GM06990 (cell line): Measurements from ENCODE around the gene KLK2.

Experiments
- DNase-seq: peaks from one replicate; pipeline ENCODE4 v3.0.0-alpha.2; 2011; ENCODE audit not compliant: insufficient read length; ENCODE audit errors: extremely low read depth
- H3K27me3 ChIP-seq: replicated peaks from 2 replicates; pipeline ENCODE4 v1.6.0; 2011; ENCODE audit warnings: low read length; ENCODE audit not compliant: control insufficient read depth, insufficient read depth
- H3K36me3 ChIP-seq: 2 replicates; pipeline ENCODE4 v1.5.1; 2011; ENCODE audit warnings: low read length; ENCODE audit not compliant: control insufficient read depth, insufficient read depth
- H3K4me3 ChIP-seq: replicated peaks from 2 replicates; pipeline ENCODE4 v1.5.1; 2011; ENCODE audit warnings: low read depth, mild to moderate bottlenecking, control low read depth, low read length
- TF ChIP-seq, protein P1 (sequence below): IDR thresholded peaks from 2 replicates; pipeline ENCODE4 v1.5.1; 2011; ENCODE audit warnings: low read length, control low read depth, mild to moderate bottlenecking, inconsistent platforms; ENCODE audit not compliant: insufficient read depth, poor library complexity, severe bottlenecking

The KLK2 gene

GRCh38 chr19:50861496-50862286 is 11.5 kb upstream of the KLK2 start:
- H3K27me3 ChIP-seq = no peaks in the 10 kb centered on the region

GRCh38 chr19:50869479-50869878 is 3.8 kb upstream of the KLK2 start:
- no peak for DNase-seq
- Histone ChIP-seq H3K27me3 (no peaks in the 10 kb centered on the region), H3K36me3 (no peaks in the 10 kb centered on the region), H3K4me3 (no peak overlapping the region)
- TF ChIP-seq, protein P1, sequence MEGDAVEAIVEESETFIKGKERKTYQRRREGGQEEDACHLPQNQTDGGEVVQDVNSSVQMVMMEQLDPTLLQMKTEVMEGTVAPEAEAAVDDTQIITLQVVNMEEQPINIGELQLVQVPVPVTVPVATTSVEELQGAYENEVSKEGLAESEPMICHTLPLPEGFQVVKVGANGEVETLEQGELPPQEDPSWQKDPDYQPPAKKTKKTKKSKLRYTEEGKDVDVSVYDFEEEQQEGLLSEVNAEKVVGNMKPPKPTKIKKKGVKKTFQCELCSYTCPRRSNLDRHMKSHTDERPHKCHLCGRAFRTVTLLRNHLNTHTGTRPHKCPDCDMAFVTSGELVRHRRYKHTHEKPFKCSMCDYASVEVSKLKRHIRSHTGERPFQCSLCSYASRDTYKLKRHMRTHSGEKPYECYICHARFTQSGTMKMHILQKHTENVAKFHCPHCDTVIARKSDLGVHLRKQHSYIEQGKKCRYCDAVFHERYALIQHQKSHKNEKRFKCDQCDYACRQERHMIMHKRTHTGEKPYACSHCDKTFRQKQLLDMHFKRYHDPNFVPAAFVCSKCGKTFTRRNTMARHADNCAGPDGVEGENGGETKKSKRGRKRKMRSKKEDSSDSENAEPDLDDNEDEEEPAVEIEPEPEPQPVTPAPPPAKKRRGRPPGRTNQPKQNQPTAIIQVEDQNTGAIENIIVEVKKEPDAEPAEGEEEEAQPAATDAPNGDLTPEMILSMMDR = no peak

More at GRCh38 chr19:50861496-50862286, 11.5 kb upstream of the KLK2 start:
- TF ChIP-seq, protein P1 = no peak
- H3K4me3 ChIP-seq = no peak overlapping the region
- no peak for DNase-seq
- no peaks in the 10 kb centered on the region for H3K36me3 ChIP-seq

DNA sequence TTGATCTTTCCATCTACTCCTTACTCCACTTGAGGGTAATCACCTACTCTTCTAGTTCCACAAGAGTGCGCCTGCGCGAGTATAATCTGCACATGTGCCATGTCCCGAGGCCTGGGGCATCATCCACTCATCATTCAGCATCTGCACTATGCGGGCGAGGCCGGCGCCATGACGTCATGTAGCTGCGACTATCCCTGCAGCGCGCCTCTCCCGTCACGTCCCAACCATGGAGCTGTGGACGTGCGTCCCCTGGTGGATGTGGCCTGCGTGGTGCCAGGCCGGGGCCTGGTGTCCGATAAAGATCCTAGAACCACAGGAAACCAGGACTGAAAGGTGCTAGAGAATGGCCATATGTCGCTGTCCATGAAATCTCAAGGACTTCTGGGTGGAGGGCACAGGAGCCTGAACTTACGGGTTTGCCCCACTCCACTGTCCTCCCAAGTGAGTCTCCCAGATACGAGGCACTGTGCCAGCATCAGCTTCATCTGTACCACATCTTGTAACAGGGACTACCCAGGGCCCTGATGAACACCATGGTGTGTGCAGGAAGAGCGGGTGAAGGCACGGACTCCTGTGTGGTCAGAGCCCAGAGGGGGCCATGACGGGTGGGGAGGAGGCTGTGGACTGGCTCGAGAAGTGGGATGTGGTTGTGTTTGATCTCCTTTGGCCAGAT is 2.7 kb upstream of the KLK2 start:
- no peaks in the 10 kb centered on the region for H3K36me3 ChIP-seq
- peak; percentile 64 for DNase-seq
- TF ChIP-seq, protein P1 = peak; percentile 79
- H3K4me3 ChIP-seq = peak overlapping the region; percentile 49
- H3K27me3 ChIP-seq = no peaks in the 10 kb centered on the region

DNA sequence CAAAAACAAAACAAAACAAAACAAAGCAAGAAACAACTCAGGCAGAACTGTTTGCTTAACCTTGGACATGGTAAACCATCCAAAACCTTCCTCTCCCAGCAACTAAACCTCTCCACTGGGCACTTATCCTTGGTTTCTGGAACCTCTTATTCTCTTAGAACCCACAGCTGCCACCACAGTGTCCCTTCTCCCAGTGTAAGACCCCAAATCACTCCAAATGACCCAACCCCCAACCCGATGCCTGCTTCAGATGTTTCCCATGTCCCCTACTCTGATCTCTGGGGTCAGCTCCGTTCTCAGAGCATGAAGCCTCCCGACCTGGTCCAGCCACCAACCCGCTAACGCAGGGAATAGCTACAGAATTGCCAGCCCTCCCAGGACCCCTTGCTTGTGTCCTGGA is 972 bp downstream of the KLK2 start:
- H3K27me3 ChIP-seq = no peaks in the 10 kb centered on the region
- TF ChIP-seq, protein P1 = no peak
- H3K4me3 ChIP-seq = no peak overlapping the region
- no peaks in the 10 kb centered on the region for H3K36me3 ChIP-seq
- DNase-seq = no peak

- Histone ChIP-seq H3K4me3 (no peak overlapping the region), H3K27me3 (no peaks in the 10 kb centered on the region), H3K36me3 (no peaks in the 10 kb centered on the region)
- no peak for DNase-seq
- TF ChIP-seq, protein P1 = no peak
These were observed 2.7 kb downstream of the KLK2 start for GRCh38 chr19:50875795-50876422.
